Measurements from ENCODE around the gene GSDMA. TPM values are rescaled to one million over a fixed set of nuclear protein-coding genes. Genes with fewer than 3 reads are reported as not detected.
A peak's percentile ranks its signal among the peaks of the same experiment; 100 is the strongest.

The GSDMA gene
- total and polyA plus RNA-seq, 9 of the 15 experiments (the other 6 are each of a cell fraction or from before 2014, with no cell fraction given), result 0.04 to 0.13 (median 0.07) TPM; not detected in 2

- Histone ChIP-seq H3K4me2 (ENCODE audit: insufficient read depth, low read length) (no peak overlapping the region), H3K9me1 (ENCODE audit: control insufficient read depth, insufficient read depth, low read length) (no peaks in the 10 kb centered on the region), H3K4me3 (no peak overlapping the region), H3K9me3 (replicated peaks; ENCODE audit: control insufficient read depth, insufficient read depth, low read depth, low read length) (no peaks in the 10 kb centered on the region), H3K36me3 (ENCODE audit: control insufficient read depth, insufficient read depth, low read length) (peaks cover 63% of the 10 kb centered on the region), H4K20me1 (replicated peaks; ENCODE audit: control insufficient read depth, insufficient read depth, low read length) (no peaks in the 10 kb centered on the region), H3K79me2 (ENCODE audit: control insufficient read depth, insufficient read depth, low read length) (no peaks in the 10 kb centered on the region), H3K27ac (ENCODE audit: extremely low read depth, low read depth, low read length) (no peak overlapping the region), H3K9ac (ENCODE audit: insufficient read depth in 1 of 2, low read depth in 2 of 2, low read length in 2 of 2) (no peak overlapping the region), H3K27me3 (ENCODE audit: control insufficient read depth in 2 of 2, insufficient read depth in 2 of 2, low read length in 2 of 2) (no peaks in the 10 kb centered on the region), H3K4me1 (replicated peaks in 1 of 2; ENCODE audit: control insufficient read depth in 2 of 2, insufficient read depth in 2 of 2, low read length in 2 of 2) (peaks cover 0 to 46% of the 10 kb centered on the region in 2 experiments; a peak in 3 of 5 replicates), H2AFZ (ENCODE audit: low read depth, low read length) (no peak overlapping the region)
- FAIRE-seq (no peak), DNase-seq (ENCODE audit: extremely low read depth in 1 of 4, low spot score in 3 of 4) (no peak), ATAC-seq (no peak)
- ChIA-PET POLR2A (interaction anchor here (0.6 to 1.6 kb wide), 2 partner anchors 9 to 19 kb away, joined by 3 to 6 read pairs; no protein-coding TSS in a partner anchor), CTCF (ENCODE audit: low intra/inter-chr PET ratio) (no interaction called here)
- 94% methylated on average over 9 of the region's 13 CpGs for WGBS (ENCODE audit: insufficient coverage, low coverage, missing lambda C conversion rate)
- no TSS peak for BruUV-seq (replicated peaks)
- in situ Hi-C loops (cut with MboI) (loop anchor here (25.0 kb wide), 1 partner anchor 267 kb away; the partner anchor contains the start of gene CDC6), intact Hi-C loops (cut with micrococcal nuclease) (no loop called here)
- TF ChIP-seq ZNF589 (CRISPR knock-in tag; IDR thresholded peaks at IDR 0.05; ENCODE audit: low read depth) (no peak), XRCC4 (IDR thresholded peaks at IDR 0.05; ENCODE audit: extremely low read depth, insufficient read depth, insufficient read length) (no peak), ZNF263 (CRISPR knock-in tag; IDR thresholded peaks at IDR 0.05; ENCODE audit: borderline replicate concordance) (no peak), TFAM (CRISPR knock-in tag; conservative IDR thresholded peaks at IDR 0.05) (no peak), HLTF (IDR thresholded peaks at IDR 0.05) (no peak)
Measured at GRCh38 chr17:40020146-40020545, 57.3 kb downstream of the GSDMA start.

GRCh38 chr17:40021451-40021971 lies 58.7 kb downstream of the GSDMA start:
- Histone ChIP-seq H4K20me1 (replicated peaks; ENCODE audit: control insufficient read depth, insufficient read depth, low read length) (0 out of 2 replicates have a peak, but pooled peaks cover 3% of the 10 kb centered on the region), H3K4me2 (ENCODE audit: insufficient read depth, low read length) (no peak overlapping the region), H2AFZ (ENCODE audit: low read depth, low read length) (no peak overlapping the region), H3K4me3 (no peak overlapping the region), H3K79me2 (ENCODE audit: control insufficient read depth, insufficient read depth, low read length) (no peaks in the 10 kb centered on the region), H3K27me3 (ENCODE audit: control insufficient read depth in 2 of 2, insufficient read depth in 2 of 2, low read length in 2 of 2) (no peaks in the 10 kb centered on the region), H3K36me3 (ENCODE audit: control insufficient read depth, insufficient read depth, low read length) (peaks cover 77% of the 10 kb centered on the region), H3K9ac (ENCODE audit: insufficient read depth in 1 of 2, low read depth in 2 of 2, low read length in 2 of 2) (no peak overlapping the region), H3K9me1 (ENCODE audit: control insufficient read depth, insufficient read depth, low read length) (no peaks in the 10 kb centered on the region), H3K9me3 (replicated peaks; ENCODE audit: control insufficient read depth, insufficient read depth, low read depth, low read length) (no peaks in the 10 kb centered on the region), H3K4me1 (replicated peaks in 1 of 2; ENCODE audit: control insufficient read depth in 2 of 2, insufficient read depth in 2 of 2, low read length in 2 of 2) (peaks cover 0 to 35% of the 10 kb centered on the region in 2 experiments; a peak in 3 of 5 replicates), H3K27ac (ENCODE audit: extremely low read depth, low read depth, low read length) (no peak overlapping the region)
- FAIRE-seq (no peak), DNase-seq (ENCODE audit: extremely low read depth in 1 of 4, low spot score in 3 of 4) (peak in 1 of 4 experiments; percentile 9), ATAC-seq (no peak)
- ChIA-PET CTCF (ENCODE audit: low intra/inter-chr PET ratio) (no interaction called here), POLR2A (interaction anchor here (0.5 to 1.6 kb wide), 4 partner anchors 13 to 1210 kb away, joined by 3 to 6 read pairs (median 3); no protein-coding TSS in a partner anchor)
- WGBS (ENCODE audit: insufficient coverage, low coverage, missing lambda C conversion rate), result 98% methylated on average over 8 of the region's 9 CpGs
- no TSS peak for BruUV-seq (replicated peaks)
- in situ Hi-C loops (cut with MboI) (loop anchor here (25.0 kb wide), 1 partner anchor 266 kb away; the partner anchor contains the start of gene CDC6), intact Hi-C loops (cut with micrococcal nuclease) (no loop called here)
- TF ChIP-seq ESRRB (CRISPR knock-in tag; IDR thresholded peaks at IDR 0.05; ENCODE audit: borderline replicate concordance) (no peak), HINFP (tag; conservative IDR thresholded peaks at IDR 0.05; ENCODE audit: low read depth) (no peak), HMG20A (CRISPR knock-in tag; conservative IDR thresholded peaks at IDR 0.05) (no peak), DNMT1 (IDR thresholded peaks at IDR 0.05) (no peak), BMI1 (IDR thresholded peaks at IDR 0.05; ENCODE audit: low read length) (no peak), FOXJ2 (tag; IDR thresholded peaks at IDR 0.05) (no peak), ZNF668 (CRISPR knock-in tag; IDR thresholded peaks at IDR 0.05) (no peak), ELK3 (CRISPR knock-in tag; IDR thresholded peaks at IDR 0.05) (no peak), ZC3H4 (CRISPR knock-in tag; IDR thresholded peaks at IDR 0.05; ENCODE audit: borderline replicate concordance) (no peak), RB1 (IDR thresholded peaks at IDR 0.05; ENCODE audit: low read depth) (no peak)

Measured in K562 (cell line).